Activated CD4-positive, alpha-beta memory T cell treated with anti-CD3 and anti-CD28 coated beads, Interleukin-2, amount 10 ng/mL, durations not matched to agents 7 days and 5 days (primary cell): ENCODE results near the gene UNC45A. TPM values are rescaled to one million over a fixed set of nuclear protein-coding genes. Genes with fewer than 3 reads are reported as not detected.
A peak's percentile ranks its signal among the peaks of the same experiment; 100 is the strongest.

Source experiments
- CTCF ChIA-PET: fragments of 350-600 bp; sonication (Branson Sonifier 250); formaldehyde crosslinking; loops from one replicate; lab custom pipeline; 2021; ENCODE audit warnings: antibody characterized with exemption, inconsistent platforms; lab: Charles Lee
- POLR2A ChIA-PET: fragments of 350-600 bp; sonication (Branson Sonifier 250); formaldehyde crosslinking; loops from one replicate; lab custom pipeline; 2021; ENCODE audit warnings: antibody characterized with exemption; lab: Charles Lee
- DNase-seq: peaks from one replicate; pipeline ENCODE4 v3.0.0-alpha.2; 2020
- H3K27ac Mint-ChIP-seq: one replicate; pipeline ENCODE4 v1.8.0; 2021; ENCODE audit warnings: mild to moderate bottlenecking, mixed read lengths
- H3K27me3 Mint-ChIP-seq: one replicate; pipeline ENCODE4 v1.8.0; 2021; ENCODE audit warnings: mixed read lengths
- H3K36me3 Mint-ChIP-seq: one replicate; pipeline ENCODE4 v1.8.0; 2021; ENCODE audit warnings: low read depth, mixed read lengths
- H3K4me1 Mint-ChIP-seq: one replicate; pipeline ENCODE4 v1.8.0; 2021; ENCODE audit warnings: mixed read lengths
- H3K4me3 Mint-ChIP-seq: one replicate; pipeline ENCODE4 v1.8.0; 2021; ENCODE audit warnings: mild to moderate bottlenecking, mixed read lengths
- H3K9me3 Mint-ChIP-seq: one replicate; pipeline ENCODE4 v1.8.0; 2021; ENCODE audit warnings: mixed read lengths
- total RNA-seq, 2 experiments: library from RNA; stranded (reverse); gene quantifications; one replicate each; pipeline ENCODE4 v1.2.3, GENCODE V29; 2021

Gene UNC45A, protein sequence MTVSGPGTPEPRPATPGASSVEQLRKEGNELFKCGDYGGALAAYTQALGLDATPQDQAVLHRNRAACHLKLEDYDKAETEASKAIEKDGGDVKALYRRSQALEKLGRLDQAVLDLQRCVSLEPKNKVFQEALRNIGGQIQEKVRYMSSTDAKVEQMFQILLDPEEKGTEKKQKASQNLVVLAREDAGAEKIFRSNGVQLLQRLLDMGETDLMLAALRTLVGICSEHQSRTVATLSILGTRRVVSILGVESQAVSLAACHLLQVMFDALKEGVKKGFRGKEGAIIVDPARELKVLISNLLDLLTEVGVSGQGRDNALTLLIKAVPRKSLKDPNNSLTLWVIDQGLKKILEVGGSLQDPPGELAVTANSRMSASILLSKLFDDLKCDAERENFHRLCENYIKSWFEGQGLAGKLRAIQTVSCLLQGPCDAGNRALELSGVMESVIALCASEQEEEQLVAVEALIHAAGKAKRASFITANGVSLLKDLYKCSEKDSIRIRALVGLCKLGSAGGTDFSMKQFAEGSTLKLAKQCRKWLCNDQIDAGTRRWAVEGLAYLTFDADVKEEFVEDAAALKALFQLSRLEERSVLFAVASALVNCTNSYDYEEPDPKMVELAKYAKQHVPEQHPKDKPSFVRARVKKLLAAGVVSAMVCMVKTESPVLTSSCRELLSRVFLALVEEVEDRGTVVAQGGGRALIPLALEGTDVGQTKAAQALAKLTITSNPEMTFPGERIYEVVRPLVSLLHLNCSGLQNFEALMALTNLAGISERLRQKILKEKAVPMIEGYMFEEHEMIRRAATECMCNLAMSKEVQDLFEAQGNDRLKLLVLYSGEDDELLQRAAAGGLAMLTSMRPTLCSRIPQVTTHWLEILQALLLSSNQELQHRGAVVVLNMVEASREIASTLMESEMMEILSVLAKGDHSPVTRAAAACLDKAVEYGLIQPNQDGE
- 10 to 100 TPM; 71.3 to 75.2 TPM for total RNA-seq

DNA sequence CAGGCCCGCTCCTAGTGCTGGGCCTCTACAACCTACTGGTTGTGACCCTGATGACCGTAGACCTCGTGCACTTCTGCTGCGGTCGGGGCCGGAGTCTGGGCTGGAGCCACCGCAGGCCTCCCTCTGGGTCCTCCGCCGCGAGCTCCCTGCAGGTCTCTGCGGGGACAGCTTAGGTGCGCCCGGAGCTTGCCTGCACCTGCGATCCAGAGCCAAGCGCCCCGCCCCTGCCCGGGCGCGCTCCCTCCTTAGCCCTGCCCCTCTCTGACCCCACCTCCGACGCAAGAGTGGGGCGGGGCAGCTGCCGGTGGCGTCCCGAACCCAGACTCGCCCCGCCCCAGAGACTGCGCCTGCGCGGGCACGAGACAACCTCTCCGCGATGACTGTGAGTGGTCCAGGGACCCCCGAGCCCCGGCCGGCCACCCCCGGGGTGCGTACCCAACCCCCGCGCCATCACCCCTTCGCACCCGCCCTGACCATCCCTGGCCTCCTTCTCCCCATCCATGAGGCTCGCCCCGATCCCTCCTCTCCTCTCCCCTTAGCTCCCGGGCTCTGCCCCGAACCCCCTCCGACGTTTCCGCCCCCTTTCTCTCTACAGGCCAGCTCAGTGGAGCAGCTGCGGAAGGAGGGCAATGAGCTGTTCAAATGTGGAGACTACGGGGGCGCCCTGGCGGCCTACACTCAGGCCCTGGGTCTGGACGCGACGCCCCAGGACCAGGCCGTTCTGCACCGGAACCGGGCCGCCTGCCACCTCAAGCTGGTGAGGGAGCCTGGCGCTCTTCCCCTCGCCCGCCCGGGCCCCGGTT lies at the start of gene UNC45A:
TSS of gene UNC45A (plus strand) at position 337 of the 803 bp plus-strand sequence. CDS start at position 377, 40 bp downstream.
- Mint-ChIP-seq H3K9me3 (no peaks in the 10 kb centered on the region), H3K27me3 (no peaks in the 10 kb centered on the region), H3K4me1 (peaks cover 52% of the 10 kb centered on the region), H3K4me3 (peak within 1 kb of the TSS; percentile 83), H3K36me3 (peaks cover 40% of the 10 kb centered on the region), H3K27ac (peak within 1 kb of the TSS; percentile 96)
- peak; percentile 95 for DNase-seq
- ChIA-PET CTCF (interaction anchor here (0.6 to 9.6 kb wide), 35 partner anchors 8 to 670 kb away, joined by 3 to 210 read pairs (median 5); partner anchors contain the start of genes BLM, FES, MAN2A2 and NGRN), POLR2A (interaction anchor here (0.6 to 11.6 kb wide), 32 partner anchors 8 to 670 kb away, joined by 3 to 211 read pairs (median 4); partner anchors contain the start of genes BLM, MAN2A2, NGRN and PRC1)

- CTCF ChIA-PET: interaction anchor here (0.7 to 3.5 kb wide), 52 partner anchors 11 to 592 kb away, joined by 3 to 36 read pairs (median 4); partner anchors contain the start of genes BLM, FURIN, HDDC3 and MAN2A2
- DNase-seq: peak; percentile 83
- POLR2A ChIA-PET: interaction anchor here (0.8 to 4.6 kb wide), 19 partner anchors 10 to 238 kb away, joined by 3 to 26 read pairs (median 8); partner anchors contain the start of genes BLM, HDDC3, MAN2A2 and UNC45A
- Mint-ChIP-seq H3K9me3 (no peaks in the 10 kb centered on the region), H3K4me3 (peak overlapping the region; percentile 41), H3K27ac (peak overlapping the region; percentile 78), H3K4me1 (peaks cover 58% of the 10 kb centered on the region), H3K27me3 (no peaks in the 10 kb centered on the region), H3K36me3 (peaks cover 42% of the 10 kb centered on the region)
Observed at GRCh38 chr15:90885432-90886290, 49.4 kb upstream of the UNC45A start.

- H3K27ac Mint-ChIP-seq: peak overlapping the region; percentile 78
- H3K4me1 Mint-ChIP-seq: peaks cover 56% of the 10 kb centered on the region
- H3K4me3 Mint-ChIP-seq: no peak overlapping the region
- CTCF ChIA-PET: interaction anchor here (0.5 to 3.5 kb wide), 39 partner anchors 10 to 566 kb away, joined by 3 to 36 read pairs (median 5); partner anchors contain the start of genes BLM, HDDC3, MAN2A2 and UNC45A
- DNase-seq: no peak
- peaks cover 36% of the 10 kb centered on the region for H3K36me3 Mint-ChIP-seq
- no peaks in the 10 kb centered on the region for H3K27me3 Mint-ChIP-seq
- POLR2A ChIA-PET: interaction anchor here (1.0 to 4.6 kb wide), 13 partner anchors 10 to 238 kb away, joined by 3 to 26 read pairs (median 15); partner anchors contain the start of genes BLM, HDDC3 and MAN2A2
- no peaks in the 10 kb centered on the region for H3K9me3 Mint-ChIP-seq
Observed at GRCh38 chr15:90886291-90886614, 48.8 kb upstream of the UNC45A start.

- CTCF ChIA-PET: interaction anchor here (1.3 to 3.5 kb wide), 6 partner anchors 15 to 239 kb away, joined by 3 to 36 read pairs (median 16); partner anchors contain the start of genes HDDC3, MAN2A2 and UNC45A
- no peaks in the 10 kb centered on the region for H3K27me3 Mint-ChIP-seq
- H3K9me3 Mint-ChIP-seq: no peaks in the 10 kb centered on the region
- peaks cover 42% of the 10 kb centered on the region for H3K36me3 Mint-ChIP-seq
- no peak overlapping the region for H3K4me3 Mint-ChIP-seq
- POLR2A ChIA-PET: interaction anchor here (2.6 to 4.6 kb wide), 6 partner anchors 9 to 239 kb away, joined by 13 to 26 read pairs (median 23); partner anchors contain the start of gene MAN2A2
- no peak for DNase-seq
- peaks cover 49% of the 10 kb centered on the region for H3K4me1 Mint-ChIP-seq
- H3K27ac Mint-ChIP-seq: no peak overlapping the region
Observed at GRCh38 chr15:90887037-90887481, 48.0 kb upstream of the UNC45A start.

DNA sequence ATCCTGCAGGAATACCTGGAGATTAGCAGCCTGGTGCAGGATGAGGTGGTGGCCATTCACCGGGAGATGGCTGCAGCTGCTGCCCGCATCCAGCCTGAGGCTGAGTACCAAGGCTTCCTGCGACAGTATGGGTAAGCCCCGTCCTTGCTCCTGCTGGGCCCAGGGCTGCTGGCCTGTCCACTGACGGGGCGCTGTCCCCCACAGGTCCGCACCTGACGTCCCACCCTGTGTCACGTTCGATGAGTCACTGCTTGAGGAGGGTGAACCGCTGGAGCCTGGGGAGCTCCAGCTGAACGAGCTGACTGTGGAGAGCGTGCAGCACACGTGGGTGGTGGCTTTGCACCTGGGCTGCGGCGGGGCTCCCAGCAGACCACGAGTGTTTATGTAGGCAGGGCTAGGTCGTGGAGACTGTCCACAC lies 45.8 kb upstream of the UNC45A start:
- ChIA-PET POLR2A (interaction anchor here (0.7 to 2.8 kb wide), 10 partner anchors 8 to 172 kb away, joined by 3 to 11 read pairs (median 3); partner anchors contain the start of genes BLM, HDDC3 and MAN2A2), CTCF (interaction anchor here (1.3 to 1.7 kb wide), 3 partner anchors 13 to 242 kb away, joined by 3 to 8 read pairs (median 3); partner anchors contain the start of genes MAN2A2 and UNC45A)
- no peaks in the 10 kb centered on the region for H3K9me3 Mint-ChIP-seq
- H3K27me3 Mint-ChIP-seq: no peaks in the 10 kb centered on the region
- peaks cover 46% of the 10 kb centered on the region for H3K36me3 Mint-ChIP-seq
- no peak overlapping the region for H3K4me3 Mint-ChIP-seq
- H3K4me1 Mint-ChIP-seq: peaks cover 33% of the 10 kb centered on the region
- H3K27ac Mint-ChIP-seq: no peak overlapping the region
- DNase-seq: no peak

DNA sequence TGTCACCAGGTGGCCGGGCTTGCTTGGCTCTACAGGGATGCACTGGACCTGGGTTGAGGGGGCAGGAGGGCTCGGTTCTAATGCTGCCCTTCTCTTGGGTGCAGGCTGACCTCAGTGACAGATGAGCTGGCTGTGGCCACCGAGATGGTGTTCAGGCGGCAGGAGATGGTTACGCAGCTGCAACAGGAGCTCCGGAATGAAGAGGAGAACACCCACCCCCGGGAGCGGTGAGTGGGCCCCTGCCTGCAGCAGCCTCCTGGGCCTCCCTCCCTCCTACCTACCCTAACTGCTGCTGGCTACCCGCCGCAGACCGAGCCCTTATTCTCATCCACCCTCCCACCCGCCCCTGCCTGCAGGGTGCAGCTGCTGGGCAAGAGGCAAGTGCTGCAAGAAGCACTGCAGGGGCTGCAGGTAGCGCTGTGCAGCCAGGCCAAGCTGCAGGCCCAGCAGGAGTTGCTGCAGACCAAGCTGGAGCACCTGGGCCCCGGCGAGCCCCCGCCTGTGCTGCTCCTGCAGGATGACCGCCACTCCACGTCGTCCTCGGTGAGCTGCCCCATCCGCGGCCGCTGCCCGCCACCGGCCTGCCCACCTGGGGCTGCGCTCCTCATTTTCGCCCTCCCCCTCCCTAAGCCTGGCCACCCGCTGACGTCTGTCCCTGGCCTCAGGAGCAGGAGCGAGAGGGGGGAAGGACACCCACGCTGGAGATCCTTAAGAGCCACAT lies 45.2 kb upstream of the UNC45A start:
- H3K4me1 Mint-ChIP-seq: peaks cover 29% of the 10 kb centered on the region
- H3K27me3 Mint-ChIP-seq: no peaks in the 10 kb centered on the region
- no peak overlapping the region for H3K27ac Mint-ChIP-seq
- ChIA-PET POLR2A (interaction anchor here (0.7 to 2.8 kb wide), 8 partner anchors 10 to 172 kb away, joined by 3 to 11 read pairs (median 4); partner anchors contain the start of genes BLM, HDDC3 and MAN2A2), CTCF (interaction anchor here (1.3 to 1.7 kb wide), 2 partner anchors 12 to 46 kb away, joined by 3 to 8 read pairs; partner anchors contain the start of genes MAN2A2 and UNC45A)
- DNase-seq: no peak
- no peaks in the 10 kb centered on the region for H3K9me3 Mint-ChIP-seq
- no peak overlapping the region for H3K4me3 Mint-ChIP-seq
- H3K36me3 Mint-ChIP-seq: peaks cover 46% of the 10 kb centered on the region

- Mint-ChIP-seq H3K27me3 (no peaks in the 10 kb centered on the region), H3K4me3 (no peak overlapping the region), H3K4me1 (peaks cover 19% of the 10 kb centered on the region), H3K36me3 (peaks cover 53% of the 10 kb centered on the region), H3K9me3 (no peaks in the 10 kb centered on the region), H3K27ac (no peak overlapping the region)
- ChIA-PET CTCF (no interaction called here), POLR2A (interaction anchor here (2.8 kb wide), 1 partner anchor 12 kb away, joined by 11 read pairs; the partner anchor contains the start of gene MAN2A2)
- DNase-seq: no peak
Observed at GRCh38 chr15:90890839-90891238, 44.2 kb upstream of the UNC45A start.

GRCh38 chr15:90891346-90891949 lies 43.6 kb upstream of the UNC45A start:
- no peak for DNase-seq
- Mint-ChIP-seq H3K4me3 (no peak overlapping the region), H3K27me3 (no peaks in the 10 kb centered on the region), H3K36me3 (peaks cover 53% of the 10 kb centered on the region), H3K4me1 (peaks cover 13% of the 10 kb centered on the region), H3K9me3 (no peaks in the 10 kb centered on the region), H3K27ac (no peak overlapping the region)
- ChIA-PET POLR2A (no interaction called here), CTCF (interaction anchor here (1.0 kb wide), 1 partner anchor 42 kb away, joined by 3 read pairs; no protein-coding TSS in a partner anchor)

DNA sequence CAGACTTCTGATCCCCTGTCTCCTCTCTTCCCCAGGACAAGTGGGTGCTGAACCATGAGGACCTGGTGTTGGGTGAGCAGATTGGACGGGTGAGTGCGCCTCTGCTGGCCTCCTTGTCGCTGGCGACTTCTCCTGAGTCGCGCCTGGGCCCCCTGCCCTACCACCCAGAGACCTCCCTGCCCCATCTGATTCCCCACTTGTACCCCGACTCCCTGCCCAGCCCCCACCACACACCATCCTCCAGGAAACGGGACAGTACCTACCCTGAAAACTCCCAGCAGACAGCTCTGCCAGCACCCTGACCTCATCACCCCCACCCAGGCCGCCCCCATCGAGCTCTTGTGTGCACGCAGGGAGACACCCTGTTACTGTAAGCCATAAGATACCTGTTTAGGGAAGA lies 43.1 kb upstream of the UNC45A start:
- H3K4me3 Mint-ChIP-seq: no peak overlapping the region
- H3K27me3 Mint-ChIP-seq: no peaks in the 10 kb centered on the region
- DNase-seq: no peak
- no peaks in the 10 kb centered on the region for H3K9me3 Mint-ChIP-seq
- peaks cover 52% of the 10 kb centered on the region for H3K36me3 Mint-ChIP-seq
- CTCF ChIA-PET: interaction anchor here (1.0 kb wide), 1 partner anchor 41 kb away, joined by 3 read pairs; no protein-coding TSS in a partner anchor
- POLR2A ChIA-PET: no interaction called here
- no peak overlapping the region for H3K27ac Mint-ChIP-seq
- peaks cover 12% of the 10 kb centered on the region for H3K4me1 Mint-ChIP-seq
